T-helper 2 cell treated with Interferon-gamma antibody and Interleukin-4, amounts not matched to agents 100 ng/mL and 5 ng/mL, for 36 hours (primary cell): Measurements from ENCODE around the gene TNS3. TPM values are rescaled to one million over a fixed set of nuclear protein-coding genes. Genes with fewer than 3 reads are reported as not detected.
"Not testable (repeated sequence)": the region's sequence is repeated elsewhere in the genome, so short reads cannot be mapped to it uniquely, and the experiment has no call there.

Experiments used
- intact Hi-C: fragments of 100-400 bp; cut with micrococcal nuclease; formaldehyde crosslinking; loops from one replicate; pipeline ENCODE4 v1.15.1; 2023
- total RNA-seq: library from RNA; stranded (reverse); gene quantifications from 2 replicates; pipeline ENCODE4 v1.2.3, GENCODE V29; 2022

The TNS3 gene
- total RNA-seq, 1 donor from 2014 or later: 0.20 TPM

- intact Hi-C loops: loop anchor here (1.0 kb wide), 1 partner anchor 553 kb away; no protein-coding TSS in a partner anchor
These were observed 315.1 kb downstream of the TNS3 start for GRCh38 chr7:47266799-47267198.

GRCh38 chr7:47266131-47266706 is 315.7 kb downstream of the TNS3 start:
- intact Hi-C loops: loop anchor here (1.0 kb wide), 1 partner anchor 553 kb away; no protein-coding TSS in a partner anchor

- intact Hi-C loops: loop anchor here (1.0 kb wide), 1 partner anchor 554 kb away; no protein-coding TSS in a partner anchor
These were observed 316.3 kb downstream of the TNS3 start for GRCh38 chr7:47265621-47266020.

GRCh38 chr7:47264021-47264651 is 317.8 kb downstream of the TNS3 start:
- intact Hi-C loops: no loop called here

- intact Hi-C loops: no loop called here
These were observed 319.0 kb downstream of the TNS3 start for GRCh38 chr7:47262881-47263280.

- intact Hi-C loops: not testable (repeated sequence)
These were observed 319.8 kb downstream of the TNS3 start for GRCh38 chr7:47262160-47262559.

GRCh38 chr7:47260270-47260669 is 321.6 kb downstream of the TNS3 start:
- intact Hi-C loops: no loop called here

- intact Hi-C loops: no loop called here
These were observed 322.2 kb downstream of the TNS3 start for GRCh38 chr7:47259682-47260081.

GRCh38 chr7:47258798-47259197 is 323.1 kb downstream of the TNS3 start:
- intact Hi-C loops: no loop called here

GRCh38 chr7:47256016-47256415 is 325.9 kb downstream of the TNS3 start:
- intact Hi-C loops: no loop called here

- intact Hi-C loops: no loop called here
These were observed 326.5 kb downstream of the TNS3 start for GRCh38 chr7:47255441-47255840.

GRCh38 chr7:47255007-47255406 is 326.9 kb downstream of the TNS3 start:
- intact Hi-C loops: no loop called here

GRCh38 chr7:47254081-47254977 is 327.6 kb downstream of the TNS3 start:
- intact Hi-C loops: loop anchor here (1.0 kb wide), 1 partner anchor 1331 kb away; no protein-coding TSS in a partner anchor

GRCh38 chr7:47253650-47254080 is 328.2 kb downstream of the TNS3 start:
- intact Hi-C loops: loop anchor here (1.0 kb wide), 1 partner anchor 1330 kb away; no protein-coding TSS in a partner anchor

- intact Hi-C loops: no loop called here
These were observed 329.2 kb downstream of the TNS3 start for GRCh38 chr7:47252675-47253074.

GRCh38 chr7:47249361-47249760 is 332.6 kb downstream of the TNS3 start:
- intact Hi-C loops: no loop called here

- intact Hi-C loops: no loop called here
These were observed 333.1 kb downstream of the TNS3 start for GRCh38 chr7:47248797-47249196.

GRCh38 chr7:47247132-47247531 is 334.8 kb downstream of the TNS3 start:
- intact Hi-C loops: no loop called here

GRCh38 chr7:47244692-47245091 is 337.2 kb downstream of the TNS3 start:
- intact Hi-C loops: no loop called here

- intact Hi-C loops: no loop called here
These were observed 340.5 kb downstream of the TNS3 start for GRCh38 chr7:47241112-47242065.

- intact Hi-C loops: no loop called here
These were observed 341.9 kb downstream of the TNS3 start for GRCh38 chr7:47239931-47240421.
